BLaER1 (cell line): ENCODE results near the gene DKK2.

Experiments
- H3K27ac ChIP-seq: shearing (Covaris generic); formaldehyde crosslinking; 2 replicates; pipeline ENCODE4 v1.8.1; 2022
- H3K27me3 ChIP-seq: shearing (Covaris generic); formaldehyde crosslinking; 2 replicates; pipeline ENCODE4 v1.8.1; 2022
- H3K36me3 ChIP-seq: shearing (Covaris generic); formaldehyde crosslinking; 2 replicates; pipeline ENCODE4 v1.8.1; 2022
- H3K4me1 ChIP-seq: shearing (Covaris generic); formaldehyde crosslinking; 2 replicates; pipeline ENCODE4 v1.8.1; 2022
- H3K4me2 ChIP-seq: shearing (Covaris generic); formaldehyde crosslinking; 2 replicates; pipeline ENCODE4 v1.8.1; 2022
- H3K4me3 ChIP-seq: shearing (Covaris generic); formaldehyde crosslinking; 2 replicates; pipeline ENCODE4 v1.8.1; 2022
- H3K9ac ChIP-seq: shearing (Covaris generic); formaldehyde crosslinking; 2 replicates; pipeline ENCODE4 v1.8.1; 2022
- H3K9me3 ChIP-seq: shearing (Covaris generic); formaldehyde crosslinking; 2 replicates; pipeline ENCODE4 v1.8.1; 2022
- H4K20me1 ChIP-seq: shearing (Covaris generic); formaldehyde crosslinking; 2 replicates; pipeline ENCODE4 v1.8.1; 2022
- Cebpa-rat ChIP-seq: shearing (Covaris generic); IDR thresholded peaks from 2 replicates; pipeline ENCODE4 v1.8.1; 2022

DKK2 gene

GRCh38 chr4:106982711-106983211 lies 53.4 kb downstream of the DKK2 start:
- Histone ChIP-seq H3K27ac (no peak overlapping the region), H3K27me3 (no peaks in the 10 kb centered on the region), H4K20me1 (no peaks in the 10 kb centered on the region), H3K4me2 (no peak overlapping the region), H3K36me3 (no peaks in the 10 kb centered on the region), H3K9me3 (no peaks in the 10 kb centered on the region), H3K9ac (no peak overlapping the region), H3K4me1 (no peaks in the 10 kb centered on the region), H3K4me3 (no peak overlapping the region)
- TF ChIP-seq Cebpa-rat, result no peak

GRCh38 chr4:106981431-106981830 lies 54.7 kb downstream of the DKK2 start:
- Histone ChIP-seq H3K4me1 (no peaks in the 10 kb centered on the region), H3K36me3 (no peaks in the 10 kb centered on the region), H4K20me1 (no peaks in the 10 kb centered on the region), H3K4me3 (no peak overlapping the region), H3K9ac (no peak overlapping the region), H3K4me2 (no peak overlapping the region), H3K27ac (no peak overlapping the region), H3K9me3 (no peaks in the 10 kb centered on the region), H3K27me3 (no peaks in the 10 kb centered on the region)
- no peak for TF ChIP-seq Cebpa-rat

- Histone ChIP-seq H3K27ac (no peak overlapping the region), H3K27me3 (no peaks in the 10 kb centered on the region), H3K4me3 (no peak overlapping the region), H4K20me1 (no peaks in the 10 kb centered on the region), H3K36me3 (no peaks in the 10 kb centered on the region), H3K9ac (no peak overlapping the region), H3K9me3 (no peaks in the 10 kb centered on the region), H3K4me1 (no peaks in the 10 kb centered on the region), H3K4me2 (no peak overlapping the region)
- TF ChIP-seq Cebpa-rat, result no peak
Observed at GRCh38 chr4:106979476-106979875, 56.6 kb downstream of the DKK2 start.

GRCh38 chr4:106978046-106978774 lies 57.9 kb downstream of the DKK2 start:
- TF ChIP-seq Cebpa-rat, result no peak
- Histone ChIP-seq H3K36me3 (no peaks in the 10 kb centered on the region), H3K4me3 (no peak overlapping the region), H3K27me3 (no peaks in the 10 kb centered on the region), H3K9ac (no peak overlapping the region), H3K9me3 (no peaks in the 10 kb centered on the region), H3K4me1 (no peaks in the 10 kb centered on the region), H3K4me2 (no peak overlapping the region), H3K27ac (no peak overlapping the region), H4K20me1 (no peaks in the 10 kb centered on the region)

GRCh38 chr4:106971636-106972035 lies 64.5 kb downstream of the DKK2 start:
- no peak for TF ChIP-seq Cebpa-rat

GRCh38 chr4:106967892-106968291 lies 68.2 kb downstream of the DKK2 start:
- Histone ChIP-seq H3K27me3 (no peaks in the 10 kb centered on the region), H3K4me1 (no peaks in the 10 kb centered on the region), H3K4me2 (no peak overlapping the region), H3K9me3 (no peaks in the 10 kb centered on the region), H3K27ac (no peak overlapping the region), H4K20me1 (no peaks in the 10 kb centered on the region), H3K36me3 (no peaks in the 10 kb centered on the region), H3K9ac (no peak overlapping the region), H3K4me3 (no peak overlapping the region)
- no peak for TF ChIP-seq Cebpa-rat

More at GRCh38 chr4:106971636-106972035, 64.5 kb downstream of the DKK2 start:
- no peak overlapping the region for H3K4me3 ChIP-seq
- no peaks in the 10 kb centered on the region for H3K9me3 ChIP-seq
- H3K4me2 ChIP-seq, result no peak overlapping the region
- no peaks in the 10 kb centered on the region for H3K27me3 ChIP-seq
- H4K20me1 ChIP-seq, result no peaks in the 10 kb centered on the region
- H3K36me3 ChIP-seq, result no peaks in the 10 kb centered on the region
- no peaks in the 10 kb centered on the region for H3K4me1 ChIP-seq
- H3K9ac ChIP-seq, result no peak overlapping the region
- H3K27ac ChIP-seq, result no peak overlapping the region

- Histone ChIP-seq H3K27ac (no peak overlapping the region), H3K9ac (no peak overlapping the region), H3K36me3 (no peaks in the 10 kb centered on the region), H3K27me3 (no peaks in the 10 kb centered on the region), H3K4me2 (no peak overlapping the region), H3K9me3 (no peaks in the 10 kb centered on the region), H3K4me1 (no peaks in the 10 kb centered on the region), H3K4me3 (no peak overlapping the region), H4K20me1 (no peaks in the 10 kb centered on the region)
- no peak for TF ChIP-seq Cebpa-rat
Observed at GRCh38 chr4:106953036-106953705, 82.9 kb downstream of the DKK2 start.

GRCh38 chr4:106951891-106952290 lies 84.2 kb downstream of the DKK2 start:
- Histone ChIP-seq H3K36me3 (no peaks in the 10 kb centered on the region), H4K20me1 (no peaks in the 10 kb centered on the region), H3K9me3 (no peaks in the 10 kb centered on the region), H3K4me2 (no peak overlapping the region), H3K9ac (no peak overlapping the region), H3K27ac (no peak overlapping the region), H3K27me3 (no peaks in the 10 kb centered on the region), H3K4me3 (no peak overlapping the region), H3K4me1 (no peaks in the 10 kb centered on the region)
- TF ChIP-seq Cebpa-rat, result no peak

DNA sequence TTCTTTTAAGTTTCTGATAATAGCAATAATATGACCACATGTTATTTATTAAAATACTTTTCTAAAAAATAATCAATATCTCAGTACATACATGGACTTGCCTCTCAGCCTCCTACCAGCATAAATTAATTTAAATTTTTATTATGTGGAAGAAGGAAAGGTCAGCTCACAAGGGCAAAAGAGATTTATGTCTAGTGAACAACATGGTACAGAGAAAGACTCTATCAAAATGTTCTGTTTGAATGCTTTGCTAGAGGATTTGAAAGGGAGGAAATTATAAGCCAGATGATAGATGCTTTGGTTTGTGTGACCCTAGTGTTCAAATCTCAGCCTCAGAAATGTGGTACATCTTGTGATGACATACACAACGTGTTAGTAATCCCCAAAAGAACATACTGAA lies 94.3 kb downstream of the DKK2 start:
- Histone ChIP-seq H3K9me3 (no peaks in the 10 kb centered on the region), H3K27ac (no peak overlapping the region), H3K9ac (no peak overlapping the region), H3K27me3 (no peaks in the 10 kb centered on the region), H3K4me3 (no peak overlapping the region), H4K20me1 (no peaks in the 10 kb centered on the region), H3K4me1 (no peaks in the 10 kb centered on the region), H3K36me3 (no peaks in the 10 kb centered on the region), H3K4me2 (no peak overlapping the region)
- no peak for TF ChIP-seq Cebpa-rat

GRCh38 chr4:106930522-106930921 lies 105.6 kb downstream of the DKK2 start:
- TF ChIP-seq Cebpa-rat, result no peak

More at GRCh38 chr4:106930522-106930921, 105.6 kb downstream of the DKK2 start:
- no peaks in the 10 kb centered on the region for H3K4me1 ChIP-seq
- H3K27me3 ChIP-seq, result no peaks in the 10 kb centered on the region
- H3K9me3 ChIP-seq, result no peaks in the 10 kb centered on the region
- no peaks in the 10 kb centered on the region for H4K20me1 ChIP-seq
- H3K4me2 ChIP-seq, result no peak overlapping the region
- no peak overlapping the region for H3K4me3 ChIP-seq
- no peak overlapping the region for H3K27ac ChIP-seq
- H3K36me3 ChIP-seq, result no peaks in the 10 kb centered on the region
- no peak overlapping the region for H3K9ac ChIP-seq
